HuH-7.5 (cell line): ENCODE measurements around the gene SUGP1.

Experiments used
- DNase-seq: peaks from one replicate; pipeline ENCODE4 v3.0.0; 2011; ENCODE audit warnings: low spot score

SUGP1 gene

GRCh38 chr19:19342086-19343015 is 22.0 kb upstream of the SUGP1 start:
- DNase-seq, result peak; percentile 94

- DNase-seq, result no peak
Measured at GRCh38 chr19:19341026-19341425, 20.7 kb upstream of the SUGP1 start.

GRCh38 chr19:19338082-19338481 is 17.8 kb upstream of the SUGP1 start:
- DNase-seq, result no peak

GRCh38 chr19:19337120-19337519 is 16.8 kb upstream of the SUGP1 start:
- DNase-seq, result no peak

GRCh38 chr19:19336597-19336996 is 16.3 kb upstream of the SUGP1 start:
- DNase-seq, result no peak

- no peak for DNase-seq
Measured at GRCh38 chr19:19335408-19336158, 15.3 kb upstream of the SUGP1 start.

GRCh38 chr19:19334989-19335344 is 14.7 kb upstream of the SUGP1 start:
- no peak for DNase-seq

GRCh38 chr19:19334063-19334988 is 14.0 kb upstream of the SUGP1 start:
- no peak for DNase-seq

- DNase-seq, result no peak
Measured at GRCh38 chr19:19329126-19329525, 8.8 kb upstream of the SUGP1 start.

GRCh38 chr19:19327672-19328071 is 7.4 kb upstream of the SUGP1 start:
- no peak for DNase-seq

GRCh38 chr19:19324059-19324770 is 3.9 kb upstream of the SUGP1 start:
- DNase-seq, result no peak

- DNase-seq, result peak; percentile 83
Measured at GRCh38 chr19:19321141-19321577, 850 bp upstream of the SUGP1 start.

- DNase-seq, result no peak
Measured at GRCh38 chr19:19319732-19320360, 463 bp downstream of the SUGP1 start.

- DNase-seq, result no peak
Measured at GRCh38 chr19:19316082-19316481, 4.2 kb downstream of the SUGP1 start.

- no peak for DNase-seq
Measured at GRCh38 chr19:19315444-19315843, 4.9 kb downstream of the SUGP1 start.

- DNase-seq, result no peak
Measured at GRCh38 chr19:19308373-19308772, 11.9 kb downstream of the SUGP1 start.

- DNase-seq, result no peak
Measured at GRCh38 chr19:19306191-19306590, 14.1 kb downstream of the SUGP1 start.

- no peak for DNase-seq
Measured at GRCh38 chr19:19305696-19306095, 14.6 kb downstream of the SUGP1 start.

GRCh38 chr19:19305066-19305465 is 15.2 kb downstream of the SUGP1 start:
- DNase-seq, result no peak

- DNase-seq, result no peak
Measured at GRCh38 chr19:19304186-19304965, 15.9 kb downstream of the SUGP1 start.
